Anterior cingulate cortex (tissue), 58 donors: ENCODE results near the gene TPGS1.
A peak's percentile ranks its signal among the peaks of the same experiment; 100 is the strongest.
"Not testable (repeated sequence)": the region's sequence is repeated elsewhere in the genome, so short reads cannot be mapped to it uniquely, and the experiment has no call there.

Experiments
- DNase-seq, 58 donors: peaks; one replicate each; lab custom pipeline; 2025; lab: John Stamatoyannopoulos, UW

The TPGS1 gene

DNA sequence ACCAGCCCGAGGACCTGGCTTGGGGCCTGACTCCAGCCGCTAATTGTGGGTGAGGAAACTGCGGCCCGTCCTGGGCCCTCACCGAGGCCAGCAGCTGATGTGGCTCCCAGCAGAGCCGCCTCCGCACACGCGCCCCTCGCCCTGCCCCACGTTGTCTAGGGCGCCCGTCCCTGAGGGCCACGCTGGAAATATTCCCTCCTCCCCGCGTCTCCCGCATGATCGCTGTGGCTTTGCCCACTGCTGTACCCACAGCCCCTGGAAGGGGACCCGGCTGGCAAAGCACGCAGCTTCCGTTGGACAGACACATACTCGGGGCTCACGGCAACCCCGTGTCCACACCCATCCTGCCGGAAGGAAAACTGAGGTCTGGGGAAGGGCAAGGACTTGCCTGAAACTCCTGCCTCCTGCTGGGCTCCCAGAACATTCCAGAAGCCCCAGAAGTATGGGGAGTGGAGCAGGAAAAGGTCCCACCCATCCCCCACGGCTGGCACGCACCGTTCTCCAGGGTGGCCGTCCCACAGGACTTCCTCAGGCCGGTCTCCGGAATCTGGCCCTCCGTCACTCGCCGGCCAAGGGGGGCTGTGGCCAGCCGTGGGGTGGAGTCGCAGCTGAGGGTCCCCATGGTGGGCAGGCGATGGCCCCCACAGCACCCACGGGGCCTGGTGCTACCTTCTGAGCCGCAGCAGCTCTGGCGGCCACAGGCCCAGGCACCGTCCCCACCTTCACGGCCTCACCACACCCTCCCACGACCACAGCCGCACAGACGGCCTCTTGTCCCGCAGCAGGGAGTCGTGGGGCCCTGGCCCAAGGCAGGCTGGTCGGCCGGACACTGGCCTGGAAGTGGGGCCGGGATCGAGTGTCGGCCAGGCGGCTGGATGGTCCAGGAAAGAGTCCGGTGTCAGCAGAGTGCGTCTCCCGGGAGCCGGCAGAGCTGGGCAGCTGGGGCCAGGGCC lies 32.9 kb upstream of the TPGS1 start:
- no peak for DNase-seq

DNA sequence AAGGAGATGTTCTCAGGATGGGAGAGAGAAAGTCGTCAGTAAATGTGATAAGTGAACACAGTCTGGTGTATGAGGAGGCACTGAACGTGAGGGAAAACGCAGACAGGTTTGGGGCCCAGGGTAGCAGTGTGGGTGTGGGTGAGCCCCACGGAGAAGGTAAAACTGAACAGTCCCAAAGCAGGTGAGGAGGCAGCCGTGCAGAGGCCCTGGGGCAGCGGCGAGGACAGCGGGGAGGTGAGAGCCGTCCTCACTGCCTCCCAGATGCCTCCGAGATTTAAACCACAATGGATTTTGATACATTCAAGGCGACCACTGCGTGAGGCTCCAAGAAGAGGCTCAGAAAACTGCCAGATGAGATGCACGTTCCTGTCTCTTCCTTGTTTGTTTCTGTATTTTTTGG lies 31.9 kb upstream of the TPGS1 start:
- no peak for DNase-seq

DNA sequence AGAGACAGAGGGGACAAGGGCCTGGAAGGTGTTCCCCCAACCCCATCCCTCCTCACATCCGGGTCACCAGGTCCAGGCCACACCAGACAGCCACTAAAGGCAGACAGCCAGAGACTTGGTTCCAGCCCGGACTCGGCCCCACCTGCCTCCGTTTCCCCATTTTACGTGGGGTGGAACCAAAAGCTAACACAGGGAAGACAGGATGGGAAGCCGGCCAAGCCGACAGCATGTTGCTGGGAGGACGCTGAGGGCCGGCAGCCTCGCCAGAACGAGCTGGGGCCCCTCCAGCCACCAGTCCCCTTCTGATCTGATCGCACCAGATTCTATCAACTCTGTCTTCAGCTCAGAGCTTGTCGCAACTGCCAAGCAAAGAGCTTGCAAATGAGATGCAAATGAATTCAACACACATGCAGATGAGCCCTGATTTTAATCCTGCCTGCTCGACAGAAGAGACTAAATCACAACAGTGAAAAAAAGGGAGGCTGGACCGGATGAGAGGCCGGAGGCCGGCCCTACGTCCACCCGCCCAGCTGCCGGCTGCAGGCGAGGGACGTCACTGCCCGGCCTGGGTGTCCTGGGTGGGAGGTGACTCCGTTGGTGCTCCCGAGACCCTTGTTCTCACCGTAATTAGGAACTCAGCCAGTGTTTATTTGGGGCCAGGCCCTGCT lies 28.9 kb upstream of the TPGS1 start:
- peak in 19 of 58 donors; percentile 8 to 58 (median 22) for DNase-seq

DNA sequence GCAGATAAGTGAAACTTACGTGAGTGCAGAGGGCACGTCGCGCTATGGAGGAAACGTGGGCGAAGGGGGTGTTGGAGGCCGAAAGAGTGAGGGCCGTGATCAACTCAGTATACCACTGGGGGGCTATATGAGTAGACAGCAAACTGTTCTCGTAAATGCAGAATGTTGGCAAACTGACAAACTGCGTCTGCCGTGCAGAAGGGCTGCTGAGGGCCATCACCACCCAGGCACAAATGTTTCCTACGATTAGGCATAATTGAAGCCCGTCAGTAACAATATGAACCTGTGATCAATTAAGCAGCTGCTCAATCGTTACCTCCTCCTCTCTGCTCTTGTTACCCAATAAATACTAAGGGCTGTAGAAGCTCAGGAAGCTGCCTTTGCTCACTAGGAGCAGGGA lies 28.3 kb upstream of the TPGS1 start:
- DNase-seq, result no peak

DNA sequence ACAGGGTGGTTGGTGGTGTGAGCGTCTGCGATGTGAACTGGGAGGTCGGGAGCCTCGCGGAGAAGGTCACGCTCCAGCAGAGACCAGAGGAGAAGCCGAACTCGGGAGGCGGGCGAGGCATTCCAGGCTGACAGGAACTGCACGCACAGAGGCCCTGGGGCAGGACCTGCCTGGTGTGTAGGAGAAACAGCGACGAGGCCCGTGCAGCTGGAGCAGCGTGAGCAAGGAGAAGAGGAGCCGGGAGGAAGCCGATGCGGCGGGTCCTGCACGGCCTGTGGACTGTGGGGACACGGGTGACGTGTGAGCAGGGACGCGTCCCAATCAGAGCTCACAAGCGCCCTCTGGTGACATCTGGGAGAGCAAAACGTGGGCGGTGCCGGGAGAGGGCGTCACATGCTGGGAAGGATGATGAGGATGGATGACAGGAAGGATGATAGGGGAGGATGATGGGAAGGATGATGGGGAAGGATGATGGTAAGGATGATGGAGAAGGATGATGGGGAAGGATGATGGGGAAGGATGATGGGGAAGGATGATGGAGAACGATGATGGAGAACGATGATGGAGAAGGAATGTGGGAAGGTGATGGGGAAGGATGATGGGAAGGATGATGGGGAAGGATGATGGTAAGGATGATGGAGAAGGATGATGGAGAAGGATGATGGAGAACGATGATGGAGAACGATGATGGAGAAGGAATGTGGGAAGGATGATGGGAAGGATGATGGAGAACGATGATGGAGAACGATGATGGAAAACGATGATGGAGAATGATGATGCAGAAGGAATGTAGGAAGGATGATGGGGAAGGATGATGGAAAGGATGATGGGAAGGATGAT lies 27.1 kb upstream of the TPGS1 start:
- DNase-seq, result peak in 47 of 58 donors; percentile 9 to 83 (median 45)

GRCh38 chr19:481100-481499 lies 26.2 kb upstream of the TPGS1 start:
- not testable (repeated sequence) for DNase-seq

DNA sequence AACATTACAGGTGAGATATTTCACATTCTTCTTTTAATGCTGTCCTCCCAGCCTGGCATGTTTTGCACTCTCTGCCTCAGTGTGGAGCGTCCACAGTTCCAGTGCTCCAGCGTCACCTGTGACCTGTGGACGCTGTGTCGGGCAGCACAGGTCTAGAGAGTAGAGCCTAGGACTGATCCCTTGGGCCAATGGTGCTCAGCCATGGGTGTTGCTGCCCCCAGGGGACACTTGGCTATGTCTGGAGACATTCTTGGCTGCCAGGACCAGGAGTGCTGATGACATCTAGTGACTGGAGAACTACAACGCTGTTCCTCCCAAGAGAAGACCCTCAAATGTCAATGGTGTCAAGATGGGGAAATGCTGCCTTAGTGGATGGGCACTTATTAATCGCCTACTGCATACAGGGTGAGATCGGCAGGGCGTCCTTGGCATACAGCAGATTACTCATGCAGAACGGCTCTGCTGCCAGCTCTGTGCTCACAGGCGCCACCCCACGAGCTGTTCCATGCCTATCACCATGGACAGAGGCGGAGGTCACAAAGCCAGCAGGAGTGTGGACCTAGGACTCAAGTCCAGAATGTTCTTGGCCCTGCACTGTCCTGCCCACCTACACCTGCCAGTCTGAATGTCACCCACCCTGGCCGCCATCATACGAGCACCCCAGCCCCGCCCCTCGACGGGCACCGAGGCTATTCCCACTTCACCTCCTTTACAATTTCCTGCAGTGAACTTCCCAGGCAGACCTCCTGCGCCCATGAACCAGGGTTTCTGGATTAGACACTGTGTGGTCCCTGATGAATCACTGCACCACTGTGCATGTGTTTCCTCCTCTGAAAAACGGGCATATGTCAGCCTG lies 24.9 kb upstream of the TPGS1 start:
- DNase-seq, result no peak

DNA sequence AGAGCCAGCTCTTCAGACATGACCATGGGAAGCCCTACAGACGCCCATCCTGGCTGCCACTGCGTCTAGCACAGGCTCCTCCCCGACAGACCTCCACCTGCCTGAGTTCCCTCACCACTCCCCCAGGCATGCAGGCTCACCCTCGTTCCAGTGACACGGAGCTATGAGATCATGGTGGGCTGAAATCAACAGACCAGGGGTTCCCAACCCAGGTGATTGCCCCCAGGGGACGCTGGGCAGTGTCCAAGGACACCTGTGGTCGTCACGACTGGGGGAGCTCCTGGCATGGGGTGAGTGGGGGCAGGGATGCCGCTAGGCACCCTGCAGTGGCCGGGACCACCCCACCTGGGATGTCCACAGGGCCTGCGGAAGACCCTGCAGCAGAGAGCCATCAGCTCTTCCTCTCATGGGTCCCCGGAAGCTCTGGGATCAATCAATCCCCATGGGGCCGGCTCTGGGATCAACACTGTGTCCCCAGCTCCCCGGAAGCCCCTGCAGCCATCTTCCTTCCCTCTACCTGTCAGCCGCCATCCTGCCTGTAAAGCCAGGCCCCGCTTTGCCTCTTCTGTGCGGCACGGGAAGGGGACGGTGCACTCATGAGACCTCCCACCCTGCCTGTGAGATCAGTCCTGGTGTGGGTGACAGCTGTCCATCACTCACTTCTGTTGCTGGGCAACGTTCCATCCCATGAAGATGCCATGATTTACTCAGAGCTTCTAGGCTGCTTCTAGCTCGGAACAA lies 23.8 kb upstream of the TPGS1 start:
- no peak for DNase-seq

DNA sequence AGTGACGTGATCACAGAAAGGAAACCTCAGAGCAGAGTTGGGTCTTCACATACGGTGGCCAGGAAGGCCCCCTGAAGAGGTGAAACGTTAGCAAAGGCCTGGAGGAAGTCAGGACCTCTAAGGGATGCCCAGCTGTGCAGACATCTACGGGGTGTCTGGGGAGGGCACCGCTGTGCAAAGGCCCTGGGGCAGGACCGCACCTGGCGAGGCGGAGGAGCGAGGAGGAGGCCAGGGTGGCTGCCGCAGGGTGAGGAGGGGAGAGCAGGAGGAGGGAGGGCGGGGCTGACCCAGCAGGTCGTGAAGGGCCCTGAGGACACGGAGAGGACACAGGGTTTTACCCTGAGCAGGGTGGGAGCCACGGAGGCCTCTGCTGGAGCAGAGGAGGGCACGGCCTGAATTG lies 22.8 kb upstream of the TPGS1 start:
- no peak for DNase-seq

- peak in 2 of 58 donors; percentile 57 to 61 for DNase-seq
Observed at GRCh38 chr19:485077-485476, 22.2 kb upstream of the TPGS1 start.

GRCh38 chr19:485583-486236 lies 21.6 kb upstream of the TPGS1 start:
- peak; percentile 15 to 98 (median 88) for DNase-seq

DNA sequence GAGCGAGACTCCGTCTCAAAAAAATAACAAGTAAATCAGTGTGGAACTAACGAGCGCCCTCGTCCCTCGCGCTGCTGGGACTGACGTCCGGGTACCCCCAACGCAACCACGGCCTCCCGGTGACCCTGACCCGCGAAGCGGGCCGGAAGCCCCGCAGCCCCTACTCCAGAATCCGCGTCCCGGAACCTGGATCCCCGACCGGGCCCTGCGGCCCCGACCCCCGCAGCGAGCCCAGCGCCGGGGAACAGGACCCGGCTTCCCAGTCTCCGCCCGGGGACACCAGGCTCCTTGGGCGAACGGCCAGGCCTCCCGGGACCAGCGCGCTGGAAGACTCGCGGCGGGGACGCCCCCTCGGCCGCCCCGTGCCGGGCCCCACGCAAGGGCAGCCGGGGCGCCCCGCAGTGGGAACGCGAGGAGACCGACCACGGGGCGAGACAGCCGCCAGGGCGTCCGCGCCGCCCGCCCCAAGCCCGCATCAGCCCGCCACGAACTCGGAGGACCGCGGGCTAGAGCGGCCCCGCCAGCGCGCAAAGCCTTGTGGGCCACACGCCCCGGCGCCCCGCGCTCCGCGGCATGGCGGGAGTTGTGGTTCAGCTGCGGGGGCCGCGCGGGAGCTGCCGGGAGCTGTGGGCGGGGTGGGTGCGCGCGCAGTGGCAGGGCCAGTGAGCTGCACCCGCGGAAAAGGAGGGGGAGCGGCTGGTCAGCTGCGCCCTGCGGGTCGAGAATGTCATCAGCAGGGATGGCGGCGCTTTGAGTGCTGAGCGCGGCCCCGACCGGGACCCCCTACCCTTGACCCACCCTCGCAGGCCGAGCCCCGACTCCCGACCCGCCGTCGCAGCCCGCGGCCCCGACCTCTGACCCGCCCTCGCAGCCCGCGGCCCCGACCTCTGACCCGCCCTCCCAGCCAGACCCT lies 18.5 kb upstream of the TPGS1 start:
- peak; percentile 36 to 97 (median 92) for DNase-seq

DNA sequence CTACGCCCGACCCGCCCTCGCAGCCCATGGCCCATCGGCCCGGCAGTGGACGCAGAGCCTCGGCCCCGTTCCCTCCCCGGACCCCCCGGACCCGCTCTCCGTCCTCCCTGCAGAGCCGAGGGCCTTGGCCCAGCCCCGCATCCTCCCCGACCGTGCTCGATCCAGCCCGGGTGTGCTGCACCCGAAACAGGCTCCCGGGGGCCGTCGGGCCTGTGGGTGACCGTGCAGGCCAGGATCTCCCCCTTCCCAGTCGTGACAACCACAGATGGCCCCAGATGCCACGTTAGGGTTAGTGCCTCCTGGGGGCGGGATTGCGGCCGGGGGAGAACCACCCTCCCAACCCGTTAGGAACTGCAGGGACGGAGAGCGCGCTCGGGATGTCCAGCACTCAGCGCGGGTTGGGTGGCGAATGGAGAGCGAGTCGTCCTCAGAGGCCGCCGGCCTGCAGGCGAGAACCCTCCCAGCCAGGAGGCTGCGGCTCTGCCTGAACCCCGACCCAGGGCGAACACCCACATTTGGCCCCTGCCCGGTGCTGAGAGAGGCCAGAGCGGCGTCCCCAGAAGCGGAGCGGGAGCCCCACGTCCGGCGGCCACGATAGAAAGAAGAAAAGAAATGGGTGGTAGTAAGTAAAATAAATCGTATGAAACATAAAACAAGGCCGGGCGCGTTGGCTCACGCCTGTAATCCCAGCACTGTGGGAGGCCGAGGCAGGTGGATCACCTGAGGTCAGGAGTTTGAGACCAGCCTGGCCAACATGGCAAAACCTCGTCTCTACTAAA lies 17.7 kb upstream of the TPGS1 start:
- DNase-seq, result peak in 25 of 58 donors; percentile 17 to 81 (median 61)

- peak in 1 of 58 donors; percentile 17 for DNase-seq
Observed at GRCh38 chr19:491146-491741, 16.1 kb upstream of the TPGS1 start.

DNA sequence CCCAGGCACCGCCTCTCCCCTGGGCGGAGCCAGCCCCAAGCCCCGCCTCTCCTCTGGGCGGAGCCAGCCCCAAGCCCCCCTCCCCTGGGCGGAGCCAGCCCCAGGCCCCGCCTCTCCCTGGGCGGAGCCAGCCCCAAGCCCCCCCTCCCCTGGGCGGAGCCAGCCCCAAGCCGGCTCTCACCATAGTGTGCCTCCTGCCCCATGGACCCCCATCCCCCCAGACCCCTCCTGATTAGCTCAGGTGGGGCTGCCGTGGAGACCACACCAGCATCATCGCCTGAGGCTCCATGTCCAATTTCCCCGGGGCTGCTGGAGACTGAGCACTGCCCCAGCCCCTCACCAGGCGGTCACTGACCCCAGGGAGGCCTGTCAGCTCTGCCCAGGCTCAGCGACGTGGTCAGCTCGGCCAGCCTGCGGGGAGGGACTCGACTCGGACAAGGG lies 15.2 kb upstream of the TPGS1 start:
- no peak for DNase-seq
